ENCODE measurements around the gene SASH1.
"Not testable (repeated sequence)": the region's sequence is repeated elsewhere in the genome, so short reads cannot be mapped to it uniquely, and the experiment has no call there.

The SASH1 gene

DNA sequence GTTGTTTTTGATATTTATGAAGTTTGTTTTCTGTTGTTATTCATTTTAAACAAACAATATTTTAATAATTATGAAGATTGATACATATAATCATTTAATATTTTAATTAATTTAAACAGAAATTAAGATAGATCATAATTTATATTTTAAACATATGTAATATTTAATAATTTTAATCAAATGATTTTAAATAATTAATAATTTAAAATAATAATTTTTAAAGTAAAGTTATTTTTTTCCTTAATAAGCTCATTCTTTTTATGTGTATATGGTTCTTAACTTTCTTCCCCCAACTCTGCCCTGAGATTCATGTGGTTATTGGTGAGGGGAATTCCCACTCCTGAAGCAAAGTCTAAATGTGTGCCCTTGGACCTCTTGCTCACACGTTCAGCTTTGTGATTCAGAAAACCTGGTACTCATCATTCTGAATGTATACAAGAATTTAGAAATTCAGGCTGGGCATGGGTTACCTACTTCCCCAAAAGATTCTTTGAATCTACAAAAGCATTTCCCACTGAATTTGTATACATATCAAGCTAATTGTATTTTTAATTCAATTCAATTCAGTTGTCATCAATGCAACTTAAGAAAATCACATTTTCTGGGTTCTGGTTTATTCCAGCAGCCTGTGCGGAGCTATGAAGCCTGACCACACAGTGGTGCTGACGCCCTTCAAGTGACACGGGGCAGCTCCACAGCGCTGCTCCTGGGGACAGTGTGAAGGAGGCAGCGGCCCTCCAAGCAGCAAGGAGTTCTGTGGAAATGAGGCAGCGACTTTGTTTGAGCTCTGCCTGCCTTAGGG is 235.2 kb downstream of the SASH1 start:
- no peak overlapping the region for H3K4me3 ChIP-seq (ENCODE audit: low read length)
- H3K27ac ChIP-seq (ENCODE audit: low read depth, low read length), result no peak overlapping the region

GRCh38 chr6:148578489-148578814 is 235.8 kb downstream of the SASH1 start:
- Histone ChIP-seq H3K36me3 (ENCODE audit: insufficient read depth, low read length) (no peaks in the 10 kb centered on the region), H3K9ac (ENCODE audit: low read depth, low read length) (no peak overlapping the region), H3K9me3 (ENCODE audit: insufficient read depth, low read depth, low read length) (no peaks in the 10 kb centered on the region), H3K4me1 (ENCODE audit: insufficient read depth, low read length) (peaks cover 6% of the 10 kb centered on the region; the same call in 1 of the 2 replicates), H3K4me3 (ENCODE audit: low read length) (no peak overlapping the region), H3K27ac (ENCODE audit: low read depth, low read length) (no peak overlapping the region), H3K27me3 (ENCODE audit: insufficient read depth, low read length) (no peaks in the 10 kb centered on the region)
- WGBS, result 73% methylated on average over 5 of the region's 5 CpGs

More for the DNA sequence above, 235.2 kb downstream of the SASH1 start:
- H3K9ac ChIP-seq (ENCODE audit: low read depth, low read length), result no peak overlapping the region
- H3K36me3 ChIP-seq (ENCODE audit: insufficient read depth, low read length), result no peaks in the 10 kb centered on the region
- H3K4me1 ChIP-seq (ENCODE audit: insufficient read depth, low read length), result peaks cover 6% of the 10 kb centered on the region; the same call in 1 of the 2 replicates
- 10% methylated on average over 7 of the region's 7 CpGs for WGBS
- no peaks in the 10 kb centered on the region for H3K9me3 ChIP-seq (ENCODE audit: insufficient read depth, low read depth, low read length)
- no peaks in the 10 kb centered on the region for H3K27me3 ChIP-seq (ENCODE audit: insufficient read depth, low read length)

DNA sequence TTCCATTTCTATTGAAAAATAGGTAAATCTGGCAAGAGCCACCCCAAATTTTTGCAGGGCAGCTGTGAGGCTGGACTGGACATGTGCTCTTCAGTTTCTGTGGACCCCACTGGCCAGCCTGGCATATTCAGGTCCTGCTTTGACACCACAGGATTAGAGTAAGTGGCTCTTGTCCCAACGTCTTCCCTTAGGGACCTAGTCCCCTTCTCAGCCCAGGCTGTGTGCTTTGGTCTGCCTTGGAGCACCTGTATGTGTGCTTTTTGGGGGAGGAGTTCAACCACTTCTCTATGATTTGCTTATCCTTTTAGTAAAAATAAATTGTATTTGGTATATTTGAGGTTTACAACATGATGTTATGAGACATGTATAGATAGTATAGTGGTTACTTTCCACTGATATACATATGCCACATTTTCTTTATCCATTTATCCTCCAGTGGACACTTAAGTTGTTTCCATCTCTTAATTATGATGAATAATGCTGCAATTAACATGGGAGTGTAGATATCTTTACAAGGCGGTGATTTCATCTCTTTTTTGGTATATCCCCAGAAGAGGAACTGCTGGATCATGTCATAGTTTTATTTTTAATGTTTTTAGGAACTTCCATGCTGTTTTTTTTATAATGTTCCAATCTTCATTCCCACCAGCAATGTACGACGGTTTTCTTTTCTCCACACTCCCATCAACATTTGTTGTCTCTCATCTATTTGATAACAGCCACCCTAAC is 236.4 kb downstream of the SASH1 start:
- H3K9me3 ChIP-seq (ENCODE audit: insufficient read depth, low read depth, low read length), result no peaks in the 10 kb centered on the region
- no peak overlapping the region for H3K9ac ChIP-seq (ENCODE audit: low read depth, low read length)

GRCh38 chr6:148580442-148580841 is 237.8 kb downstream of the SASH1 start:
- 93% methylated on average over 4 of the region's 5 CpGs for WGBS

More for the DNA sequence above, 236.4 kb downstream of the SASH1 start:
- Histone ChIP-seq H3K4me1 (ENCODE audit: insufficient read depth, low read length) (peaks cover 6% of the 10 kb centered on the region; the same call in 1 of the 2 replicates), H3K27me3 (ENCODE audit: insufficient read depth, low read length) (no peaks in the 10 kb centered on the region), H3K4me3 (ENCODE audit: low read length) (no peak overlapping the region), H3K27ac (ENCODE audit: low read depth, low read length) (no peak overlapping the region), H3K36me3 (ENCODE audit: insufficient read depth, low read length) (no peaks in the 10 kb centered on the region)
- WGBS, result 66% methylated on average over 4 of the region's 4 CpGs

GRCh38 chr6:148583631-148584030 is 241.0 kb downstream of the SASH1 start:
- no peak overlapping the region for H3K9ac ChIP-seq (ENCODE audit: low read depth, low read length)
- H3K4me1 ChIP-seq (ENCODE audit: insufficient read depth, low read length), result peaks cover 3% of the 10 kb centered on the region; the same call in 1 of the 2 replicates
- H3K27ac ChIP-seq (ENCODE audit: low read depth, low read length), result no peak overlapping the region
- peaks cover 18% of the 10 kb centered on the region for H3K9me3 ChIP-seq (ENCODE audit: insufficient read depth, low read depth, low read length)
- no peaks in the 10 kb centered on the region for H3K27me3 ChIP-seq (ENCODE audit: insufficient read depth, low read length)
- no peaks in the 10 kb centered on the region for H3K36me3 ChIP-seq (ENCODE audit: insufficient read depth, low read length)
- no peak overlapping the region for H3K4me3 ChIP-seq (ENCODE audit: low read length)
- 93% methylated on average over 5 of the region's 5 CpGs for WGBS

More at GRCh38 chr6:148580442-148580841, 237.8 kb downstream of the SASH1 start:
- H3K4me3 ChIP-seq (ENCODE audit: low read length), result no peak overlapping the region
- peaks cover 6% of the 10 kb centered on the region; the same call in 1 of the 2 replicates for H3K4me1 ChIP-seq (ENCODE audit: insufficient read depth, low read length)
- peaks cover 10% of the 10 kb centered on the region for H3K9me3 ChIP-seq (ENCODE audit: insufficient read depth, low read depth, low read length)
- no peak overlapping the region for H3K27ac ChIP-seq (ENCODE audit: low read depth, low read length)
- H3K27me3 ChIP-seq (ENCODE audit: insufficient read depth, low read length), result no peaks in the 10 kb centered on the region
- H3K36me3 ChIP-seq (ENCODE audit: insufficient read depth, low read length), result no peaks in the 10 kb centered on the region
- H3K9ac ChIP-seq (ENCODE audit: low read depth, low read length), result no peak overlapping the region

- H3K27ac ChIP-seq (ENCODE audit: low read depth, low read length); H3K4me1 ChIP-seq (ENCODE audit: insufficient read depth, low read length); H3K9ac ChIP-seq (ENCODE audit: low read depth, low read length); H3K27me3 ChIP-seq (ENCODE audit: insufficient read depth, low read length); H3K36me3 ChIP-seq (ENCODE audit: insufficient read depth, low read length); H3K4me3 ChIP-seq (ENCODE audit: low read length): not testable (repeated sequence)
- WGBS, result 97% methylated on average over 1 of the region's 1 CpG
- H3K9me3 ChIP-seq (ENCODE audit: insufficient read depth, low read depth, low read length), result peaks cover 24% of the 10 kb centered on the region
Measured at GRCh38 chr6:148585641-148586040, 243.0 kb downstream of the SASH1 start.

DNA sequence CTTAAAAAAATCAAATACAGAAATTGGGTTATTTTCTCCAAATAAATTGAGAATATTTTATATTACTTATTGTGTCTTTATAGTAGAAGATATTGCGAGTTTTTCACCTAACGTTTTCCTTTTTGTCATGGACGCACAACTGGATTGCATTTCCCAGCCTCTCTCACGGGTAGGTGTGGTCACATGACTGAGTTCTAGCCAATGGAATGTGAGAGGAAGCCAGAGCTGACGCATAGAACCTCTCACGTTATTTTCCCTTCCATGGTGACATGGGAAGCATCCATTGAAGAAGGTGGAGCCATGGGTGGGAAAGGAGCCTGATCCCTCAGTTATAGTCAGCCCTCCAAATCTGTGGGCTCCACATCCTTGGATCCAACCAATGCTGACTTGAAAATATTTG is 248.2 kb downstream of the SASH1 start:
- Histone ChIP-seq H3K4me1 (ENCODE audit: insufficient read depth, low read length) (no peaks in the 10 kb centered on the region), H3K27ac (ENCODE audit: low read depth, low read length) (no peak overlapping the region), H3K9ac (ENCODE audit: low read depth, low read length) (no peak overlapping the region), H3K36me3 (ENCODE audit: insufficient read depth, low read length) (no peaks in the 10 kb centered on the region), H3K9me3 (ENCODE audit: insufficient read depth, low read depth, low read length) (peaks cover 11% of the 10 kb centered on the region), H3K4me3 (ENCODE audit: low read length) (no peak overlapping the region), H3K27me3 (ENCODE audit: insufficient read depth, low read length) (no peaks in the 10 kb centered on the region)
- 91% methylated on average over 6 of the region's 6 CpGs for WGBS

DNA sequence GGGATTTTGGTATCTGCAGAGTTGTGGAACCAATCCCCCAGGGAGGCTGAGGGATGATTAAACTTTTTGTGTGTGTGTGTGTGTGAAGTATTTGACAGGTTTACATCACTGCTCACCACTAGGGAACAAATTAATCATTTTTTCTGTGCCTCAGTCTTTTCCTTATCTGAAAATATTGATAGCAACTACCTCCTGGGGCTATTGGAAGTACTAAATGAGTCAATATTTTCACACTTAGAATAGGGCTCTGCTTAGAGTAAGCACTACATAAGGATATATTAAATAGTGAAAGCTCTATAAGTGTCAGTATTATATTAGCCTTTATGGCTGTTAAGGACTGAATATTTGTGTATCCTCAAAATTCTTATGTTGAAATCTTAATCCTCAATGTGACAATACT is 249.0 kb downstream of the SASH1 start:
- Histone ChIP-seq H3K9ac (ENCODE audit: low read depth, low read length) (no peak overlapping the region), H3K27ac (ENCODE audit: low read depth, low read length) (no peak overlapping the region), H3K36me3 (ENCODE audit: insufficient read depth, low read length) (no peaks in the 10 kb centered on the region), H3K4me3 (ENCODE audit: low read length) (no peak overlapping the region), H3K9me3 (ENCODE audit: insufficient read depth, low read depth, low read length) (peaks cover 6% of the 10 kb centered on the region), H3K27me3 (ENCODE audit: insufficient read depth, low read length) (no peaks in the 10 kb centered on the region), H3K4me1 (ENCODE audit: insufficient read depth, low read length) (no peaks in the 10 kb centered on the region)

DNA sequence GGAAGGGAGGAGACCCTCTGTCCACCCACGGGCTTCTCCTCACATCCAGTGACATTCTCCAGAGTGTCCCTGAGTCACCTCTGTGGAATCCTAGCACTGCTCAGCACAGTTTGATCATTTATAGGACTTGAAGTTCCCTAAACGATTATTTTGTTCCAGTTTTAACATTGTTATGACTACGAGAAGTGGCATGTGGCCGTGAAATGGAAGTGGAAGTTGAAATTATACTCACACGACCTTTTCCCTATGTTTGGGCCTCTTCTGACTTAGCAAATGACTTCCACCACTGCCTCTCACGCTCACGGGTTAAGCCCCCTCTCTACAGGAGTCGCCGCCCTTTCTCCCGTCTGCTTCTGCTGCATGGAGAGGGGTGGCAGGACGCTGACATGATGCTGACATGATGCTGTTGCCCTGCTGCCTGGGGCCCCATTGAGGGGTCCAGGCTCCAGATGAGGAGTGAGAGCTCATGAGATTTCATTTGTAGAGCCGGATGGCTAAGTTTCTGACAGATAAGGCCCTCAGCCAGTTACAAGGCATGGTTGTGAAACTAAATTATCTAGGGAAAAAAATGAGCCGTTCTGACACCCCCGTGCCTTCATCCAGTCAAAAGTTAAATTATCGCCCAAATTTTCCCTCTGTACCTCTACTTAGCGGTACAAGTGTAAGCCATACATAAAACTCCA is 250.6 kb downstream of the SASH1 start:
- WGBS, result 90% methylated on average over 16 of the region's 16 CpGs
- Histone ChIP-seq H3K9me3 (ENCODE audit: insufficient read depth, low read depth, low read length) (peaks cover 6% of the 10 kb centered on the region), H3K27me3 (ENCODE audit: insufficient read depth, low read length) (no peaks in the 10 kb centered on the region)

DNA sequence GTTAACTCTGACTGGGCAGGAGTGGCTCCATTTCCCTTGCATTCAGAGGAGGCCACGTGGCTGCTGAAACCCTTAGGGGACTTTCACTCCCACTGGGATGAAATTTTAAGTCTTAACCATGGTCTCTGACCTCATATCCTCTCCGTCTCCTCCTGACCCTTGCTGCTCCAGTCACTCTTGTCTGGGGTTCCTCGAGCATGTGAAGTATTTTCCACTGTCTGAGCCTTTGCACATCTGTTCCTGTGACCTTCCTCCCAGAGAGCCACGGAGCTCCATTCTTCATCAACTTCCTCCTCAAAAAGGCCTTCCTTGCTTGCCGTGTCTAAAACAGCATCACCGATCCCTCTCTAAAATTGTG is 251.2 kb downstream of the SASH1 start:
- Histone ChIP-seq H3K4me3 (ENCODE audit: low read length) (no peak overlapping the region), H3K27ac (ENCODE audit: low read depth, low read length) (no peak overlapping the region), H3K9ac (ENCODE audit: low read depth, low read length) (no peak overlapping the region), H3K36me3 (ENCODE audit: insufficient read depth, low read length) (no peaks in the 10 kb centered on the region), H3K4me1 (ENCODE audit: insufficient read depth, low read length) (peaks cover 16% of the 10 kb centered on the region), H3K27me3 (ENCODE audit: insufficient read depth, low read length) (no peaks in the 10 kb centered on the region), H3K9me3 (ENCODE audit: insufficient read depth, low read depth, low read length) (peaks cover 6% of the 10 kb centered on the region)
- 91% methylated on average over 6 of the region's 6 CpGs for WGBS

More for the DNA sequence above, 250.6 kb downstream of the SASH1 start:
- Histone ChIP-seq H3K36me3 (ENCODE audit: insufficient read depth, low read length) (no peaks in the 10 kb centered on the region), H3K4me3 (ENCODE audit: low read length) (no peak overlapping the region), H3K27ac (ENCODE audit: low read depth, low read length) (no peak overlapping the region), H3K4me1 (ENCODE audit: insufficient read depth, low read length) (peaks cover 11% of the 10 kb centered on the region), H3K9ac (ENCODE audit: low read depth, low read length) (no peak overlapping the region)

DNA sequence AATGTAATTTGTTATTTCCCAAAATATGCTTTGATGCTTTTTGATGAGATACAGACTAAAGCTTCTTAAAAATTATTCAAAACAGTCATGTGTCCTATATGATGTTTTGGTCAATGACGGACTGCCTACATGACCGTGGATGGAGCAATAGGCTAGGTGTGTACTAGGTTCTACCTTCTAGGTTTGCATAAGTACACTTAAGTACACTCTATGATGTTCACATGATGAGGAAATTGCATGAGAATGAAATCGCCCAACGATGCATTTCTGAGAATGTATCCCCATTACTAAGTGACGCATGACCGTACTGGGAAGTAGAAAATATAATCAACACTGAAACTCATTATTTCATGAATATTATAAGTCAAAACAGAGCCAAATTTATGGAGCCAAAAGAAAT is 252.9 kb downstream of the SASH1 start:
- Histone ChIP-seq H3K27ac (ENCODE audit: low read depth, low read length) (no peak overlapping the region), H3K9me3 (ENCODE audit: insufficient read depth, low read depth, low read length) (0 out of 2 replicates have a peak, but pooled peaks cover under 1% of the 10 kb centered on the region), H3K9ac (ENCODE audit: low read depth, low read length) (no peak overlapping the region), H3K36me3 (ENCODE audit: insufficient read depth, low read length) (no peaks in the 10 kb centered on the region), H3K27me3 (ENCODE audit: insufficient read depth, low read length) (no peaks in the 10 kb centered on the region), H3K4me3 (ENCODE audit: low read length) (no peak overlapping the region), H3K4me1 (ENCODE audit: insufficient read depth, low read length) (peaks cover 26% of the 10 kb centered on the region)
- 85% methylated on average over 6 of the region's 6 CpGs for WGBS
